ENCODE measurements around the gene ABHD2.
"Not testable (repeated sequence)": the region's sequence is repeated elsewhere in the genome, so short reads cannot be mapped to it uniquely, and the experiment has no call there.

The ABHD2 gene

DNA sequence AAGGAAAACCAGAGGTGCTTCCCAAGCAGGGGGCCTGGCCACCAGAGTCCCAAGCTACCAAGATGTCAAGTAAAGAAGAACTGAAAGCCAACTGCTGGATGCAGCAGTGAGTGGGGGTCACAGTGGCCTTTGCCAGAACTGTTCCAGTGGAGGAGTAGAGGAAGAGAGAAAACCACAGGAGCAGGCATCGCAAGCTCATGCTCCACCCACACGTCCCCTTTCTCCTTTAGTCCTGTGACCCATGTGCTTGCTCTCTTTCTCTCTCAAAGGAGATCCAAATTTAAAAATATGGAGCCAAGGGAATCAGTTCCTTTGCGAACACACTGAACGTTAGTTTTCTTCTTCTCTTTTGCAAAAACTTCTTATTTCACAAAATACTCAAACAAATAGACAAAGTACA is 12.4 kb upstream of the ABHD2 start:
- no peak for DNase-seq

GRCh38 chr15:89077750-89078149 is 10.5 kb upstream of the ABHD2 start:
- DNase-seq, result no peak

DNA sequence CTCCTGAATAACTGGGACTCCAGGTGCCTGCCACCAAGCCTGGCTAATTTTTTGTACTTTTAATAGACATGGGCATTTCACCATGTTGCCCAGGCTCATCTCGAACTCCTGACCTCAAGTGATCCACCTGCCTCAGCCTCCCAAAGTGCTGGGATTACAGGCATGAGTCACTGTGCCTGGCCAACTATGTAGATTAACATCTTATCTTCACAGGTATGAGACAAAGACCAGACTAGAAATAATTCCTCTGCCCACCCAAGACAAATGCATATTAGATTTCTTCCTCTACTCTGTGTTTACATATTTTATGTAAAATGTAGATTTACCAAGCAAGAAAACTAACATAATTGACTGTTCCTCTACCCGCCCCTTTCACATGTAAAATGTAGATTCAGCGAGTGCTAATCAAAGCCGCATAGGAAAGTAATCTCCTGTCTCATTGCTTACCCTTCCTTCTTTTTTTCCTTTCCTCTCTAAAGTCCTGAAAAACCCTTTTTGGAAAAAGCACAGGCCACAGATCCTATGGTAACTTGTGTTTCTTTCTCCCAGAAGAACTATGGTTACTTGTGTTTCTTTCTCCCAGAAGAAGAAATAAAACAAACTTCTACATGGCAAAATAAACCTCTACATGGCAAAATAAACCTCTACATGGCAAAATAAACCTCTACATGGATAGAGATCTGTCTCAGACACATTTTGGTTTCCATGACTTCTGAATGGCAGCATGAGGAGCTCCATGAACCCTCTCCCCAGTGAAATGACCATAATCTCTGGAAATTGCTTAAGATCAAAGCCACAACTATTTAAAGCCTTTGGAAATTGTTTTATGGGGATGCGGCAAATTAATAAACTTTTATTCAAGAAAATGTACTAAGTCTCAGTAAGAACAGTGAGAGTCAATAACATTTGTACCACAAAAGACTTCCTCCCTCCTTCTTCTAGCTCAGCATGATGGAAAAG is 9.1 kb upstream of the ABHD2 start:
- DNase-seq, result no peak

DNA sequence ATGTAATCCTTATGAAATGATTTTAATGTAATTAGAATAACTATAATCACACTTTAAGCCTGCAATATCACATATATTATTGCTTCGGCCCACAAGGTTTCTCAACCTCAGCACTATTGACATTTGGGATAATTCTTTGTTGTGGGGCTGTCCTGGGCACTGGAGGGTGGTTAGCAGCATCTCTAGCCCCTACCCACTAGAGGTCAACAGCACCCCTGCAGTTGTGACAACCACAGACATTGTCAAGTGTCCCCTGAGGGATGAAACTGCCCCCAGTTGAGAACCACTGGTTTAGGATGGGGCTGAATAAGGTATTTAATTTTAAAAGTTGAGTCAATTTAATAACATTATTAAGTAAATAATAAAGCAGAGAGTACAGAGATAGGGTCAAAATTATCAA is 6.4 kb upstream of the ABHD2 start:
- no peak for DNase-seq

- no peak for DNase-seq
Measured at GRCh38 chr15:89083246-89083645, 5.0 kb upstream of the ABHD2 start.

DNA sequence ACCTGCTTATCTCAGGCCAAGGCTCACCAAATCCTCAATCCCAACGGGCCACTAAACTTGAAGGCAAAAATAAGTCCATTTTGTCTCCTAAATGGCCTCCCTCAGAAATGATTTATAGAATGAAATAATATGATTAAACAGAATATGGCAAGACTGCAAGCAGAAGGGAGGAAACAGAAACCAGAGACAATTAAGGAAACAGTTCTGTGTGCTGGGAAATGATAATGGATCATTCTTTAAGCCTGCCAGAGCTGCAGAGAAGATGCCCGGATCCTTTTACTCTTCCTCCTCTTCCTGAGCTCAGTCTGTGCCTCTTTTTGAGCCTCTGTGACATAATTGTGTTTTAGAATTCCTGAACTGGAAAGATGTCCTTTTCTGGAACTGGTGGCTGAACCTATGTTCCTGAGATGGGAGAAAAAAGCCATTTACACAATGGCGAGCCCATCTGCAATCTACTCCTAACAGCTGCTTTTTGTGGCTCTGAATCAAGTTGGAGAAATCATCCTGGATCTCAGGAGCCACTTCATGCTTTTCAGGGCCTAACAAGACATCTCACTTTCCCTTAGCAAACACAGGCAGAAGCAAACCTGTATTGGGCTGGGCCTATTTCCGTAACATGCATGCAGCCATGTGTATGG is 2.8 kb upstream of the ABHD2 start:
- no peak for DNase-seq

DNA sequence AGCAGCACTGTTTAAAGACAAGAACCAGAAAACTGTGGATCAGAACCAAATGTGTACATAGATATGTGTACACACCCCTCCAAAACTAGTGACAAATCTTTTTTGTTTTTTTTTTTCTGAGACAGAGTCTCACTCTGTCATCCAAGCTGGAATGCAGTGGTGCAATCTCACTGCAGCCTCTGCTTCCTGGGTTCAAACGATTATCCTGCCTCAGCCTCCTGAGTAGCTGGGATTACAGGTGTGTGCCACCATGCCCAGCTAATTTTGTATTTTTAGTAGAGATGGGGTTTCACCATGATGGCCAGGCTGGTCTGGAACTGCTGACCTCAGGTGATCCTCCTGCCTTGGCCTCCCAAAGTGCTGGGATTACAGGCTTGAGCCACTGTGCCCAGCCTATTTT is 2.3 kb upstream of the ABHD2 start:
- not testable (repeated sequence) for DNase-seq

DNA sequence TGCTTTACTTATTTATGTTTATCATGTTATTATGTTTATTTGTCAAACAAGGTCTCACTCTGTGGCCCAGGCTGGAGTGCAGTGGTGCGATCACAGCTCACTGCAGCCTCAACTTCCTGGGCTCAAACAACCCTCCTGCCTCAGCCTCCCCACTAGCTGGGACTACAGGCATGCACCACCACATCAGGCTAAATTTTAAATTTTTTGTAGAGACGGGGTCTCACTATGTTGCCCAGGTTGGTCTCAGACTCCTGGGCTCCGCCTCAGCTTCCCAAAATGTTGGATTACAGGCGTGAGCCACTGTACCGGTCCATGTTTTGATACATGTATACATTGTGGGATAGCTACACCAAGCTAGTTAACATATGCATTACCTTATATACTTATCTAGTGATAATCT is 1.9 kb upstream of the ABHD2 start:
- DNase-seq, result not testable (repeated sequence)

DNA sequence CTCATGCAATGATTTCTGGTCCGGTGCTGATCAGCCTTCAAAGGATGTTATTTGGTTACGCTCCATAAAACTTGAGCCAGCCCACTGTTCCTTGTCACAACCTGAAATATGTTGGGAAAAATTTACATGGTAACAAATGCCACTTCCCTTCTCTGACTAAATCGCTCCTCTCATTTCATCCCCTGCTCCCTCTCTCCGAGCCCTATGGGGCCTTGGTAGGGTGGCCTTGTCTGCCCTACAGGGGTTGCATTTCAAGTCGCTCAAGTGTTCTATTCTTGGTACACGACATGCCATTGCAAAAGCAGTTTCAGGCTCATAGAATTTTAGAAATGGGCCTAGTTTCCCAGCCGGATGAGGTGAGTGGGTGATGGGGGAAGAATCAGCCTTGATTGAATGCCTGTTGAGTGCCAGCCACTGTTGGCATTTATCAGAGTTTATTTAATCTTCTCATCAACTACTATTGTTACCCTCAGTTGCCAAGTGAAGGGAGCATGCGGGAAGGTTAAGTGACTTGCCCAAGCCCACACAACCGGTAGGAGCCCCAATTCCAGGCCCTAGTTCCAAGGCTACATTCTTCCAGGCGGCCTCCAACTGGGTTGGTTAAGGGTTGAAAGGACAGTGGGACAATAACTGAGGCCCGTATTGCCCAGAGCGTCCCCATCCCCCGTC is 961 bp upstream of the ABHD2 start:
- DNase-seq, result no peak

- no peak for DNase-seq
Measured at GRCh38 chr15:89088605-89089315, 504 bp downstream of the ABHD2 start.

DNA sequence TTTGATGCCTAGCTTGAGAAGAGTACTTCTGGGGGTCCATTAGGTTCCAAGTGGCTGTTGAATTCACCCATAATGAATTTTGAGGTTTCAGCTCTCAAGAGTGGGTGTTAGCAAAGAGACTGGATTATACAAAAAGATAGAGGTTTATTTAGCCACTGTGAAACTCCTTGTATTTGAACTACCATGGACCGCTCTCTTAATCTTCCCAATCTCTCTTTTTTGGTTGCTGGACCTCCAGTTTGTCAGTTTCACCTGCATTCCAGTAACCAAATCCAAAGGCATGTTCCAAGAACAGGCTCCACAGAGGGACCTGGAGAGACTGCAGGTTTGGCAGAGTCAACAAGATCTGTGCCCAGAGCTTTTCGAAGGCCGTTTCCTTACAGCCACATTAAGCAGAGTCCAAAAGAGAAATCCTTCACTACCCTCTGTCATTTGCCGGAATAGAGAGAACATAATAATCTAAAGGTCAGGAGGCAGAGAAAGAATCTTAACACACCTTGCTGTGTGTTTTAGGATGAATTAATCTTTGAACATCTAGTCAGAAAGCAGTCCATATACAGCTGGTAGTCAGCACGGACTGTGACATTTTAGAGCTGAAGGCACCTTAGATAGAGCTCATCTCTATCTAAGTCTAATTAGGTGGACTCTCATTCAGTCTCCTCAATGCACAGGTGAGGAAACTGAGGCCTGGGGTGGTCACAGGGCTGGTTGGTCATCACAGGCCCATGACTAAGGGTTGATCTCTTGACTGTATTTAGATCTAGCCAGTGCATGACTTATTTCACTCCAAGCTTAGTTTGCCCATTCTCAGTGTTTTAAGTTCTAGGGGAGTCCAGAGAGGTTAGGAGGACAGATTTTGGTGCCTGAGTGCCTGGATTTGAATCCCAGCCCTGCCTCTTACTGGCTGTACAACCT is 1.3 kb downstream of the ABHD2 start:
- DNase-seq, result no peak

GRCh38 chr15:89090791-89091626 is 2.8 kb downstream of the ABHD2 start:
- no peak for DNase-seq

GRCh38 chr15:89091627-89092220 is 3.5 kb downstream of the ABHD2 start:
- no peak for DNase-seq

GRCh38 chr15:89093509-89093908 is 5.3 kb downstream of the ABHD2 start:
- no peak for DNase-seq

GRCh38 chr15:89095073-89095472 is 6.8 kb downstream of the ABHD2 start:
- no peak for DNase-seq

- DNase-seq, result no peak
Measured at GRCh38 chr15:89095556-89095955, 7.3 kb downstream of the ABHD2 start.

DNA sequence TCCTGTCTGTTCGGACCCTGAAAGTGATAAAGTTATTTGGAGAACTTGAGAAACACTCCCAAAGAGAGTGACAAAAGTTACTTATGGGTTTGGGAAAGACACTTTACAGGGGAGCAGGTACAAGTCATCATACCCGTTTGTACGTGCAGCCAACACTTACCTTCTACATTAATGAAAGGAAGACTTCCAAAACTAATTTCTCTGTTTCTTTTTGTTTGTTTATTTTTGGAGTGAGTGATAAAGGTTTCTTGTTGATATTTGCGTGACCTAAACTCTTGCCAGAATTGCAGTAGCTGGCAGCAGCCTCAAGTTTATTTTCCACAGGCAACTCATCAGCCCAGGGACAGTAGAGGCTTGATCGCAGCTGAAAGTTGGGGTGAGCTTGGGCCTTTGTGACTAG is 8.4 kb downstream of the ABHD2 start:
- no peak for DNase-seq

- DNase-seq, result no peak
Measured at GRCh38 chr15:89097313-89097712, 9.1 kb downstream of the ABHD2 start.

DNA sequence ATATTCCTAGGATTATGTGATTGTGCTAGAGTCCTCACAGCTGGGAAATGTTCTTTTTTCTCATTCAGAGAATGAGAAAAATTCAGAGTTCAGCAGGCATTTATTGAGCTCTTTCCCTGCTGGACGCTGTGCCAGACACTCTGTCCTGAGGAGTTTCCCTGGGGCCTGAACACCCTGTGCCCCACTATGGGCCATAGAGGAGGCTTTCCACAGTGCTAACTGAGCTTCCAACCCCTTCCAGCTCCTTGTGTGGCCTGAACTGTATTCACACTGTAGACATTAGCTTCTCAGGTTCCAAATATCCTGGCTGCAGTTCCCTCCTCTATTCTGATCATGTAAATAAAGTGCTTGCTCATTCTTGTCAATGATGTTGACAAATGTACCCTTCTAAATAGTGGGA is 10.0 kb downstream of the ABHD2 start:
- no peak for DNase-seq

GRCh38 chr15:89099968-89100367 is 11.7 kb downstream of the ABHD2 start:
- DNase-seq, result no peak

All from GOT3 (cell line).